NCI-H345 treated with DMSO at 0.1 percent for 48 hours (cell line): ENCODE results near the gene DPYSL3.
A peak's percentile ranks its signal among the peaks of the same experiment; 100 is the strongest.
"Not testable (repeated sequence)": the region's sequence is repeated elsewhere in the genome, so short reads cannot be mapped to it uniquely, and the experiment has no call there.

Experiments
- DNase-seq: peaks from one replicate; lab custom pipeline; 2025; ENCODE audit not compliant: unreplicated experiment; lab: John Stamatoyannopoulos, UW

Gene DPYSL3

DNA sequence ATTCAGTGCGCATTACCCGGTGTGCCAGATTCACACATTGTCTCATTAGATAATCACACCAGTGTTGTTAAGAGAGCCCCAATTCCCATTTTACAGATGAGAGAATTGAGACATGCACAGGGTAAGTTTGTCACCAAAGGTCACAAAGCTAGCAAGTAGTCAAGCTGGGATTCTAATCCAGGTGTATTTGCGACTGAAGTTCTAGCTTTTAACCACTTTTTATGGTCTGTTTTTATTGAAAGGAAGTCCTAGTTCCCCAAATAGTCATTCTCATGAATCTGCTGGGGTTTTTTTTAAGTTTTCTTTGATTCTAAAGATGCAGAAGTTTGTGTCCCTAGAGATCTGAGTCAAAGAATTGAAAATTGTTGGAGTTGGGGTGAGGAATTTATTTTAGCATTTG lies 136.5 kb downstream of the DPYSL3 start:
- no peak for DNase-seq

DNA sequence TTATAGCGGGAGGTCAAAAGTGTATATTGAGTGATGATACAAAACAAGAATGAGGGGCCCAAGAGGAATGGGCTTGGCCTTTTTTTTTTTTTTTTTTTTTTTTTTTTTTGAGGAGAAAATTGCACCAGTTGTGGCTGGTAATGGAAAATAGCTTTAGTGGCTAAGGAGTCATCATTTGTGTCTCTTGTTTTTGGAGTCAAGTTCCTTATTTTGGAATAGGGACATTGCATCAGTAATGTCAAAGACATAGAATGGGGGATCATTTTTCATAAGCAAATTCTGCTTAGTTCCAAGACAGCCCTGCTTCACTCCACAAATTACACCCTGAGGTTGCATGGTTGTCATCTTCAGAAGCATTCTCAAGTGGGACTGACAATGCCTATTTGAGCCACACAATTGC lies 137.7 kb downstream of the DPYSL3 start:
- no peak for DNase-seq

- DNase-seq: no peak
Measured at GRCh38 chr5:147371290-147371689, 138.6 kb downstream of the DPYSL3 start.

GRCh38 chr5:147369742-147370374 lies 140.0 kb downstream of the DPYSL3 start:
- peak; percentile 19 for DNase-seq

- DNase-seq: not testable (repeated sequence)
Measured at GRCh38 chr5:147367381-147367780, 142.5 kb downstream of the DPYSL3 start.

GRCh38 chr5:147361441-147362175 lies 148.3 kb downstream of the DPYSL3 start:
- DNase-seq: no peak

DNA sequence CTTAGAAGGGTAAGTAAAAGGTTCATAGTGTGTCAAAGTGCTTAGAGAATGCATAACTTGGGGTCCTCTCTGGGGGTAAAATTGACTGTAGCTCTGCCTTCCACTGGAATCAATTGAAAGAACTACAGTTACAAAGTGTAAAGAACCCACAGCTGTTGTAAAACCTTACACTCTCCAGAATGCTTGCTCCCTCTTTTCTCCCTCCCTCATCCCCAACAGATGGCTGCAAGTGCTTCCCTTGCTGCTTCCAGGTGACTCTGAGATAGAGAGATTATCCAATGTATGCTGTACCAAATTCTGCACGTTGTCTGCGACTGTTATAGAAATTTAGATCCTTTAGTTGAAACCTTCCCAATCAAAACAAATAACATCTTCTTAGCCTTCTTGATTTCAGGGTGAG lies 149.1 kb downstream of the DPYSL3 start:
- no peak for DNase-seq

DNA sequence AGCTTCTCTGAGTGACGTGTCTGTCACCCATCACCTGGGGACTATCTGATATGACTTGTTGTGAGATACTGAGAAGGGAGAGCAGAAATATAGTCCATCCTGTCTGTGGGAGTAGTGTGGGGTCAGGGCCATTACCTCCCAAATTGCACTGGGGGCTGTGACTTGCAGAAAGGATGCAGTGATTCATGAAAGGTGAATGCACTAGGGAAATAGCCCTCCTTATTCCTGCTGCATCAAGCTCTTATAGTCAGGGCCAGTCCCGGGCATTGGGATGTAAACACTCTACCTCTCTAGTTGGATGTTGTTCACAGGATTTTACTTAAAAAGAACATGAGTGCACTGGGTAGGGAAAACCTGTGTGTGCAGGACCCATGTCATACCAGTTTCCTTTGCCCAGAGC lies 150.3 kb downstream of the DPYSL3 start:
- no peak for DNase-seq

- DNase-seq: no peak
Measured at GRCh38 chr5:147359101-147359500, 150.8 kb downstream of the DPYSL3 start.

DNA sequence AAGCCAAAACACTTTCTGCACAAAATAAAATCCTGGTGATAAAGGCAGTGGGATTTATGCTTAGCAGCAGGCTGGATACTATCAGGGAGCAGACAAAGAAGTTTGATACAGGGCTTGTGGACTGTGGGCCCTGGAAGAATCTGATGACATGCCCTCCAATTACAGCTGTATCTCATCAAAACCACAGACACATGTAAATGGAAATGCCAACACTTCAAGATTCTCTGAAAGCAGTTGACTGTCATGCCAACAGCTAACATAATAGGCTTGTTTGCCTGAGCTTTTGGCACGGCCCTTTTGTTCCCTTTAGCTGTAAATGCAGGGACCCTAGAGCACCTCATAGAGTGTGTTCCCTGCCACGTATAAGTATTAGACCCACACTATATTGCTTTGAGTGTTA lies 160.6 kb downstream of the DPYSL3 start:
- no peak for DNase-seq

DNA sequence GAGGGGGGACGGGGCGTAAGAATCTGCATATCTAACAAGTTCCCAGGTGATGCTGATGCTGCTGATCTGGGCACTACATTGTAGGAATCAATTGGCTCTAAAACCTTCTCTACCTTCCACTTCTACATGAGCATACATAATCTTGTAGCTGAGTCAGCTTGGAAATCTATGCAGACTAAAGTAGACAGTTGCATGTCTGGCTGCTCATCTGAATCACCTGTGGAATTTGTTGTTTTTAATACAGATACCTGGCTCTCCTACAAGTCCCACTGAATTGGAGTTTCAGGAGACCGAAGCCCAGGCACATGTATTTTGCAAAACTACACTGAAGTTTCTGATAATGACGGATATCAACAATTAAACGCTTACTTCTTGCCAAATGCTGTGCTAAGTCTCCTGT lies 161.4 kb downstream of the DPYSL3 start:
- no peak for DNase-seq

GRCh38 chr5:147348046-147348445 lies 161.8 kb downstream of the DPYSL3 start:
- no peak for DNase-seq

- no peak for DNase-seq
Measured at GRCh38 chr5:147346006-147346561, 163.8 kb downstream of the DPYSL3 start.

GRCh38 chr5:147344861-147345260 lies 165.0 kb downstream of the DPYSL3 start:
- DNase-seq: no peak

DNA sequence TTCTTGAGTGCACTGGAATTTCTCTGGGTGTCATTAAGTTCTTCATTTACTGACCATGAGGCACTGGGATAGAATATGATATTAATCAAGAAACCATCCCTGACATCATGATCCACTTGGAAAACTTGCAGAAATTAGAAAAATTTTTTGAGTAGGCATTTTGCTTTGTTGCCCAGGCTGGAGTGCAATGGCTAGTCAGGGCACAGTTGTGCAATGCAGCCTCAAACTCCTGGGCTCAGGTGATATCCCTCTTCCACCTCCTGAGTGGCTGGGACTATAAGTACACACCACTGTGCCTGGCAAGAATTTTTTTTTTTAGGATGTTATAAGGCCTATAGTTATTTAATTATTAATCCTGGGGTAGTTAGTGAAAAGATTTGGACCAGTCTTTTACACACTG lies 168.5 kb downstream of the DPYSL3 start:
- DNase-seq: no peak

DNA sequence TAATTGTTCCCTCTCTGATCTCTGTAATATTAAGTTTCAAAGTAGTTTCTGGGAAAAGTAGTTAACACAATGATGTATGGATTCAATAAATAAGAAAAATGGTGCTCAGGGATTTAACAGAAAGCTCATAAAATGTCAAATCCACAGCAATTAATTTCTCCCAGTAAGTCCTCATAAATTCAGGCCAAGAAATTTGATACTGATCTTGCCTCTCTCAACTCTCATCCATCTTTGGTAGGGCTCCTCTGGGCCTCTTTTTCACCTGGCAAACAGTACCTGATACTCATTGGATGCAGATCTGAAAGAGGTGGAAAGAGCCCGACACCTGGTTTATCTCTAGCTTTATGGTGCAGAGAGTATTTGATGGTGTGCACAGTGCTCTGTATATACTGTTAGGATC lies 168.9 kb downstream of the DPYSL3 start:
- no peak for DNase-seq
